ENCODE data around the gene GSTM3.
"Not testable (repeated sequence)": the region's sequence is repeated elsewhere in the genome, so short reads cannot be mapped to it uniquely, and the experiment has no call there.

The GSTM3 gene

DNA sequence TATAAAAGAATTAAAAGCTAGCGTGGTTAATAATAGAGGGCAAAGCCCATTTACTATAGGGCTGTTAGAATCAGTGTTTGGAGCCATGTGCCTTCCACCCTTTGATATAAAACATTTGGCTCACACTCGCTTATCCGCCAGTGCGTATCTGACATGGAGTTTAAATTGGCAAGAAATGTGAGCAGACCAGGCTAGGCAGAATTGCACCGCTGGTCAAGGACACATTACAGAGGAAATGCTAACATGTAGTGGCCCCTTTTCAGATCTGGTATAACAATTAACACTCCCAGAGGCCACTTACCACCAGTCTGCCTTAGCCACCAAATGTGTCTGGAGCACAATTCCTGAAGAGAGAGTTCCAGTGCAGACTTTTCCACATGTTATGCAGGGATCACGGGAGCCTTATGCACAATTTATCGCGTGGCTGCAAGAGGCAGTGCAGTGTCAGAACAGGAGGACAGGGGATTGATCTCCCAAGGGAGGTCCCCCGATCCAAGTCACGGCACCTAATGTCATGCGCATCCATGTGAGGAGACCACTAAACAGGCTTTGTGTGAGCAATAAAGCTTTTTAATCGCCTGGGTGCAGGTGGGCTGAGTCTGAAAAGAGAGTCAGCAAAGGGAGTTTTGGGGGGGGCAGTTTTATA, 14.0 kb downstream of the GSTM3 start:
- no peak for DNase-seq (ENCODE audit: low spot score)

DNA sequence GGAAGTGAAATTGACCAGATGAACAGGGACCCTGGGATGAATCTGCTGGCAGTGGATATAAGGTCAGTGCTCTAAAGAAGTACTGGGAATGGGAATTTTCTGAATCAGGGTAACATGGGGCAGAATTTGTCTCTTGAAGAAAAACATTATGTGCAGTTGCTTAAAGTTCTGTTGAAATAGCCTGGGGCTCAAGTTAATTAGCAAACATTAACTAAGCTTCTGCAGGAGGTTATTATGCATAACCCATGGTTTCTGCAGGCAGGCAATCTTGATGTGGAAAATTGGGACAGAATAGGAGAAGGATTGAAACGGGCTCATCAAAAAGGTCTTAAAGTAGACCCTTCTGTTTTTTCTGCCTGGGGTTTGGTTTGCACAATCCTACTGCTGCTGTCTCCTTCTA, 14.8 kb downstream of the GSTM3 start:
- no peak for DNase-seq (ENCODE audit: low spot score)

DNA sequence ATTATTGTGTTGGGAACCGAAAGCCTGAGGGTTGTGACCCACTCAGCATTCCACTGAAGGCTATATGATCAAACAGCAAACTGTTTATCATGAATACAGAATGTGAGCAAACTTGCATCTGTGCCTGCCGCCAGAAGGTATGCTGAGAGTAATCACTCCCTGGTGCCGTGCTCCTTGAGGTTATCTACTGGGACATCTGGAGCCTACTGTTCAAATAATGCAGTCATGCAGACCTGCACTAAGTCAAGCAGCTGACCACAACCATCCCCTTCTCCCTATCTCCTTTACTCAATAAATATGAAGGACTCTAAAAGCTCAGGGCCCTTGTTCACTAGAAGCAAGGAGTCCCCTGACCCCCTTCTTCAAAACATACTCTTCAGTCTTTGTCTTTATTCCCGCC, 15.3 kb downstream of the GSTM3 start:
- no peak for DNase-seq (ENCODE audit: low spot score)

DNA sequence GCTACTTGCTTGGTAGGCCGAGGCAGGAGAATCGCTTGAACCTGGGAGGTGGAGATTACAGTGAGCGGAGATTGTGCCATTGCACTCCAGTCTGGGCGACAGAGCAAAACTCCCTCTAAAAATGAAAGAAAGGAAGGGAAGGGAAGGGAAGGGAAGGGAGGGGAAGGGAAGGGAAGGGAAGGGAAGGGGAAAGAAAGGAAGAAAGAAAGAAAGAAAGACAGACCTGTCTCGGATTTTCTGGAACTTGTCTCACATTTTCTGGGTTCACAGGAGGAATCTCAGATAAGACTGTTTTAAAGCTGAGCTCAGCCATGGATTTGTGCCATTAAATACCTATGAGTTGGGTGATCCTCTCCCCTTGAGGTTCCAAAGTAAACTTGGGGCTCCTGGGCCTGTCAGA, 15.9 kb downstream of the GSTM3 start:
- no peak for DNase-seq (ENCODE audit: low spot score)

DNA sequence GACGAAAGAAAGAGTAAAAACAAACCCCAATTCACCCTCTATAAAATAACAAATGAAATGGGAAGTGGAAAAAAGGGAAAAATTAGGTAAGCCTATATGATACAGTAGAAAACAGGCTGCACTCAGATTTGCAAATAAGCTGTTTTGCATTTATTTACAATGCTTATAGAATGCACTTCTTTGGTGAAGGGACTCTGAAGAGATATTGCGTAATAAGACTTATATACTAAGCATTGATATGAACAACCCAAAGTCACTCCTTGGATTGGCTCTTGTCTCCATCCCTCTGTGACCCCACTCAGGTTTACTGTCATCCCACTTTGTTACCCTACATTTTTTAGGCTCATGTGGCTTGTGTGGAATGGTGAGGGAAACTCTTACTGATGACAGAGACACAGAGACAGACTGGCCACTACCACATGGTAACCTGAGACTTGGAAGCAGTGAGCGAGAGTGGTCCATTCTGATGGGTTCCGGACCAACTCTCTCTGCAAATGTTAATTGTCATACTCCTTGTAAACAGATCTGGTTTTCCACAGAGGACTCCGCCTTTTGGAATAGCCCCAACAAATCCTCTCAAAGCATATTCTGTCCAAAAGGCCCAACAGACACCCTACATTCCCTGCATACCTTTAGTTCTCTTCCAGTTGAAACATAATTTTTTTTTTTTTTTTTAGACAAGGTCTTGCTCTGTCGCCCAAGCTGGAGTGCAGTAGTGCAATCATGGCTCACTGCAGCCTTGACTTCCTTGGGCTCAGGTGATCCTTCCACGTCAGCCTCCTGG, 17.7 kb downstream of the GSTM3 start:
- DNase-seq (ENCODE audit: low spot score), result no peak

DNA sequence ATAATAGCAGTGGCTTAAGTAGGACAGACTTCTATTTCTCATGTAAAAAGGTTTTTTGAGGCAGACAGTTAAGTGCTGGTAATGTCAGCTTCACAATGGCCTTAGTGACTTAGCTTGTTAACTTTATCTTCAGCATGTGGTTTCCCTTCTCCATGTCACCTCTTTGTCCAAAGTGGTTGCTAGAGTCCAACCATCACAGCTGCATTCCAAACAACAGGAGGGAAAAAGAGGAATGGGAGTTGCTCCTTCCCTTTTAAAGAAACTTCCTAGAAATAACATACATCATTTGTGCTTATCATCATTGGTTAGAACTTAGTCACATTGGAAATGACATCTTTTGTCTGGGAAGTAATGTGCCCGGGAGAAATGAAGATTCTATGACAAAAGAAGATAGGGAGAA, 18.9 kb downstream of the GSTM3 start:
- DNase-seq (ENCODE audit: low spot score), result no peak

DNA sequence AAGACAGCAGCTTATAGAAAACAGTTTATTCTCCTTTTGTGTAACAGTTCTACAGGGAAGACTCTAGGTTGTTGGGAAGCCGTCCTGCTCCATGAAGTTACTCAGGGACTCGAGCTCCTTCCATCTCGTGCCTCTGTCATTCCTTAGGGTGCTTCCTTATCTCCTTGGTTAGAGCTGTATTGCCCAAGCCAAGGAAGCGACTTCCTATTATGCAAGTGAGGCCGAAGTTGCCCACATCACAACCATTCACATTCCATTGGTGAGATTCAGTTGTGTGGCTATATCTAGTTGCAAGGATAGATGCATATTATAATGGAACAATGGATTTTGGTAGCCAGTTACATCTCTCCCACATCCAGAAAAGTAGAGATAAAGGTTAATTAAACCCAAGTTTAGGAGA, 19.8 kb downstream of the GSTM3 start:
- no peak for DNase-seq (ENCODE audit: low spot score)

DNA sequence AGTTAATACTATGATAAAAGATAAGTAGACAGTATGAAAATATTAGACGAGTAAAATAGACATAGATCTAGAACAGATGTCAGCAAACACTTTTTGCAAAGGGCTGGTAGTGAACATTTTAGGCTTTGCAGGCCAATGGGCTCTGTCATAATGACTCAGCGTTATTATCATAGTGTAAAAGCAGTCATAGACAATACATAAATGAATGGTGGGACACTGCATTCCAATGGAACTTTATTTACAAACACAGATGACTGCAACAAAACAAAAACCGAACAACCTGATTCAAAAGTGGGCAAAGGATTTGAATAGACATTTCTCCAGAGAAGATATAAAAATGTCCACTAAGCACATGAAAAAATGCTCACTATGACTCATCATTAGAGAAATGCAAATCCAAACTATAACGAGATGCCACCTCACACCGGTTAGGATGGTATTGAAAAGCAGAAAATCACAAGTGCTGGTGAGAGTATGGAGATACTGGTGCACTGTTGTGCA, 21.5 kb downstream of the GSTM3 start:
- DNase-seq (ENCODE audit: low spot score), result no peak

DNA sequence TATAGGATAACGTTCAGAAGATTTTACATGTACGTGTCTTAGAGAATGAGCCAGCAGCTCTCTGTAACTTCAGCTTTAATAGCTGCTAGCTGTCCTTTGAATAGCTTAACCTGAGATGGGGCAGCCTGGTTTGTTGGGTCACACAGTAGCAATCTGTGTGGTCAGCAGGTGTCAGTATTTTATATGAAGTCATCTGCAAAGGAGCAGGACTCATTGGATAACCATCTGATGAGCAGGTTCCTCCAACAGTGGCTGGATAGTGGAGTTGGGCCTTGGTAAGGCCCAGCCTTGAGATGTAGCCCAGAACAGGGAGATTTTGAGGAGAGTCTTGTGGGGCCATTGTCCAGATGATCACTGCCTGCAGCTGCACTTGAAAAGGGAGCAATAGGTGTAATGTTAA, 22.3 kb downstream of the GSTM3 start:
- no peak for DNase-seq (ENCODE audit: low spot score)

DNA sequence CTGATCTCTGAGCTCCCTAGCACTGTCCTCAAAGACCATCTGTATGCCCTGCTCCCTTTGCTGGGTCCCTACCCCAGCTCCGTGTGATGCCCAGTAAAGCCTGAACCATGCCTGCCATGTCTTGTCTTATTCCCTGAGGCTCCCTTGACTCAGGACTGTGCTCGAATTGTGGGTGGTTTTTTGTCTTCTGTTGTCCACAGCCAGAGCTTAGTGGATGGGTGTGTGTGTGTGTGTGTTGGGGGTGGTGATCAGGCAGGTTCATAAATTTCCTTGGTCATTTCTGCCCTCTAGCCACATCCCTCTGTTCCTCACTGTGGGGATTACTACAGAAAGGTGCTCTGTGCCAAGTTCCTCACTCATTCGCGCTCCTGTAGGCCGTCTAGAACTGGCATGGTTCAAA, 23.1 kb downstream of the GSTM3 start:
- no peak for DNase-seq (ENCODE audit: low spot score)

DNA sequence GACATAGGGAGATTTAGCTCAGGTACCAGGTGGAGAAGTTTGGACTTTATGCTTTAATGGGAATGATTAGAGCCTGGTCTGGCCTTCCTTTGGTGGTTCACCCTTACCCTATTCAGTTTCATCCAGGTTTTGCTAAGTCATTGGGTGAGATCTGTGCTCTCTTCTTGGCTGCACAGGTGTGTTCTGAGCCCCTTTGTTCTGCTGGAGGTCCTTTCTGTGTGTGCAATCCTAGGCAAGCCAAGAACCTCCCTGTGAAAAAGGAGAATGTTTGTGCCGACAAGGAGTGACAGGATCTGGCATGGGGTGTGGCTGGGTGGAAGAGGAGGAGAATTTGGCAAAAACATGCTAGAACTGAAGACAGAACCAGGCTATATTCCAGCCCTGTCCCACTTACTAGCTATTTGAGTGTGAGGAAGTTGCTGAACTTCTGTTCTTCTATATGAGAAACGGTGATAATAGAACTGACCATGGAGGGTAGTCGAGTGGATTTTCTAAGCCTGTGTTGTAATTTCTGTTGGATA, 24.2 kb downstream of the GSTM3 start:
- DNase-seq (ENCODE audit: low spot score), result no peak

DNA sequence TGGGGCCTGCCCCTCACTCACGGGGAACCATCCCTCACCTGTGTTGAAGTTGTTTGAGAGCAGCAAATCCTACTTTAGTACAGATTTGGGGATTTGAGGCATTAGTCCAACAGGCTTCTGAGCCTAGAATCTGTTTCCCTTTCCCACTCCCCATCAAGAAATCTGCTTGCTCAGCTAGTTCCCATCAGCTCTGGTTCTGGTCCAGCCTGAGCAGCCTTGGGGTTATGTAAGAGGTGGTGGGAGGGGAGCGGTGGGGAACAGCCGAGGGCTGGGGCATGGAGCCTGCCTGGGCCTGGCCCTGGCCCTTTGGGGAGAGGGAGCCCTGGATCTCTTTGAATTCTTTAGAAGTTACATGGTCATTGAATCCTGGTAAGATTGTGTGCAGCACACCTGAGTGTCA, 24.7 kb downstream of the GSTM3 start:
- DNase-seq (ENCODE audit: low spot score), result no peak

DNA sequence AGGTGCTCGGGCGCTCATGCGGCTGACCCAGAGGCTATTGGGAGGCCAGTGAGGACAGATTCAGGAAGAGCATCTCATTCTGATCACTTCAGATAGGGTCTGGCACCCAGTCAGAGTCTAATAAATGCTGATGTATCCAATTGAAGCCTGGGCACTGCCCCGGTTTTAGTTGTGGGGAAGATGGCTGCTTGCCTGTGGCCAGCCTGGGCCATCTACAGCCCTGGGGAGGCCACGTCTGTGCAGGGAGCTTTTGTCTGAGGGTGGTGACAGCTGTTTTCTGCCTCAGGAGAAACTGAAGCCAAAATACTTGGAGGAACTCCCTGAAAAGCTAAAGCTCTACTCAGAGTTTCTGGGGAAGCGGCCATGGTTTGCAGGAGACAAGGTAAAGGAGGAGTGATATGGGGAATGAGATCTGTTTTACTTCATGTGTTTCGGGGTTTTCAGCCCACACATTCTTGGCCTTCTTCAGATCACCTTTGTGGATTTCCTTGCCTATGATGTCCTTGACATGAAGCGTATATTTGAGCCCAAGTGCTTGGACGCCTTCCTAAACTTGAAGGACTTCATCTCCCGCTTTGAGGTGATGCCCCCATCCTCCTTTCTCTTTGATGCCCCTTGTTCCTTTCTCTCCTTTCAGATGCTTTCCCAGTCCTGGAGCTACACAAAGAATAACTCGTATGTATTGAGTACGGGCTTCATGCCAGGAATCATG, 26.0 kb downstream of the GSTM3 start:
- DNase-seq (ENCODE audit: low spot score), result no peak

DNA sequence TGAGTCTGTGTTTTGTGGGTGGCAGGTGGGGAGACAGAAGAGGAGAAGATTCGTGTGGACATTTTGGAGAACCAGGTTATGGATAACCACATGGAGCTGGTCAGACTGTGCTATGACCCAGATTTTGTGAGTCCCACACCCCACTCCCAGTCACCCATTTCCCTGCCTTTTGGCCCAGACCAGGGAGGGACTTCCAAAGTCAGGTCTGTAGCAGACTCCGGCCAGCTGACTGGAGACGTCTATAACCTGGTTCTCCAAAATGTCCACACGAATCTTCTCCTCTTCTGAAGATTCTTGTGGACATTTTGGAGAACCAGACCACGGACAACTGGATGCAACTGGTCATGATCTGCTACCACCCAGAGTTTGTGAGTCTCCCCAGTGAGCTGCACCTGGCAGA, 27.2 kb downstream of the GSTM3 start:
- no peak for DNase-seq (ENCODE audit: low spot score)

DNA sequence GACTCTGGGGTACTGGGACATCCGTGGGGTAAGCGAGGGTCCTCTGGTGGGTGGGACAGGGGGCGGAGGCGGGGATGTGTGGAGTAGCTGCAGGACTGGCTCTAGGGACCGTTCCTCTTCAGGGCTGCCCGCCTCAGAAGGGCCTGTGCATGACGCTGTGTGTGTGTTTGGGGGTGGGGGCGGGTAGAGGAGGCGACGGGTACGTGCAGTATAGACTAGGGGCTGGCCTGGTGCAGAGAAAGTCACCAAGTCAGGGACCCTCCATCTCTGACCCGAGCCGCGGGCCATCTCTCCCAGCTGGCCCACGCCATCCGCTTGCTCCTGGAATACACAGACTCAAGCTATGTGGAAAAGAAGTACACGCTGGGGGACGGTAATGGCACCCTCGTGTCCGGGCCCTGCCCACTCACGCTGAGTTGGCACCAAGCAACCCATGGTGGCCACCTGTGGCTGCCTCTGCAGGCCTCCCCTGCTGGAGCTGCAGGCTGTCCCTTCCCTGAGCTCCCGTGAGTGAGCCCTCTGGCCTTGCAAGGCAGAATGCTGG, 28.4 kb downstream of the GSTM3 start:
- no peak for DNase-seq (ENCODE audit: low spot score)

DNA sequence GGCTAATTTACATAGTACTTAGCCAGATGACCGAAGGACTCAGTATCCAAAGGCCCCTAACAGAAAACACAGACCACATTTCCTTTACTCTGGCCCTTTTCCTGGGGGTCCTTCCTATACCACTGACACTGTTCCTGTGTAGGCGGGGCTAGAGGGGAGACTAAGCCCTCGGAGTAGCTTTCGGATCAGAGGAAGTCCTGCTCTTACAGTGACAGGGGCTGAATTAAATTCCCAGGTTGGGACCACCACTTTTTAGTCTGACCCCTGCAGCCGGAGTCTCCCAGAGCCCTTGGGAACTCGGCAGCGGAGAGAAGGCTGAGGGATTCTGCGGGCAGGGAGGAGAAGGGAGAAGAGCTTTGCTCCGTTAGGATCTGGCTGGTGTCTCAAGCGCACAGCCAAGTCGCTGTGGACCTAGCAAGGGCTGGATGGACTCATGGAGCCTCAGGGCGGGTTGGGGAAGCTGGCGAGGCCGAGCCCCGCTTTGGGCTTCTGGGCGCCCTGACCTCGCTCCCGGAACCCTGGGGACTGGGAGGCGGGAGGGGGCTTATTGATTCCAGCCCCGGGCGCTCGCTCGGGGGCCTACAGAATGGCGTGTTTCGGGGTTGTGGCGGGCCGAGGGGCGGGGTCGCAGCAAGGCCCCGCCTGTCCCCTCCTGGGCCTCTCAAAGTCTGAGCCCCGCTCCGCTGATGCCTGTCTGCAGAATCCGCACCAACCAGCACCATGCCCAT, 29.1 kb downstream of the GSTM3 start, which contains the start of gene GSTM5:
GSTM5 (plus strand) TSS at position 659 of the 728 bp plus-strand sequence; CDS start at position 721, 62 bp downstream.
- not testable (repeated sequence) for DNase-seq (ENCODE audit: low spot score)

DNA sequence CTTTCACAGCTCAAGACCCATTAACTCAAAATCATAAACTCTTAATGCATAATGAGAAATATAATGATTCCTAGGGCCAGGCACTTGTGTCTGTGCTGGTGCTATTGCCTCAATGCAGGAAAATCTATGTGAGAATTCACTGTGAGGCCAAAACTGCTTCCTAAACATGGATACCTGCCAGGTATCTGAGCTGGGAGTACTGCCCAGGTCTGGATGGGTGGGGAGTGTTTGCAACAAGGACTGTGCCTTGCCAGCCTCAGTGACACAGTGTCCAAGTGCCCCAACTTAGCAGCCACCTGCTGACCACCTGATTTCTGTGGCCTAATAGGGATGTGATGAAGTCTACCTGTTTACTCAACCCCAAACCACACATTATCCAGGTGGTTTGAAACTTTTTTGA, 31.0 kb downstream of the GSTM3 start:
- DNase-seq (ENCODE audit: low spot score), result not testable (repeated sequence)

DNA sequence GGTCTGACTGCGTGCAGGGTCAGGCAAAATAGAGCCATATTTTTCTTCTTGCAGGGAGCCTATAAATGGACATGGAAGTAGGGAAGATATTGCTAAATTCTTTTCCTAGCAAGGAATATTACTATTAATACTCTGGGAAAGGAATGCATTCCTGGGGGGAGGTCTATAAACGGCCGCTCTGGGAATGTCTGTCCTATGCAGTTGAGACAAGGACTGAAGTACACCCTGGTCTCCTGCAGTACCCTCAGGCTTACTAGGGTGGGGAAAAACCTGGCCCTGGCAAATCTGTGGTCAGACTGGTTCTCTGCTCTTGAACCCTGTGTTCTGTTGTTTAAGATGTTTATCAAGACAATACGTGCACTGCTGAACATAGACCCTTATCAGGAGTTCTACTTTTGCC, 31.9 kb downstream of the GSTM3 start:
- not testable (repeated sequence) for DNase-seq (ENCODE audit: low spot score)

DNA sequence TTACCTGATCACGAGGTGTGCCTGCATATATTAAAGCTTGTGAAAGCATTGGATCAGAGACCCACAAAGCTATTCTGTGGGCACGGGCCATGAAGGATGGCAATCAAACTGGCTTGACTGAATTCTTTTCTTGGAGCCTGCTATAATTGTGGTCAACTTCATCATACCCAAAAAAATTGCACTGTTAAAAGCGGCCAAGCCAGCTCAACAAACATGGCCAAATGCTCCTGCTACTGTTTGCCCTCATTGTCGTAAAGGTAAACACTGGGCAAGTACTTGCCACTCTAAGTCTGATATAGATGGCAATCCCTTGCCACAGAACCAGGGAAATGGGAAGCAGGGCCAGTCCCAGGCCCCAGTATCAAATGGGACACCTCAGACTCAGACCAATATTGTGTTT, 35.4 kb downstream of the GSTM3 start:
- DNase-seq (ENCODE audit: low spot score), result no peak

DNA sequence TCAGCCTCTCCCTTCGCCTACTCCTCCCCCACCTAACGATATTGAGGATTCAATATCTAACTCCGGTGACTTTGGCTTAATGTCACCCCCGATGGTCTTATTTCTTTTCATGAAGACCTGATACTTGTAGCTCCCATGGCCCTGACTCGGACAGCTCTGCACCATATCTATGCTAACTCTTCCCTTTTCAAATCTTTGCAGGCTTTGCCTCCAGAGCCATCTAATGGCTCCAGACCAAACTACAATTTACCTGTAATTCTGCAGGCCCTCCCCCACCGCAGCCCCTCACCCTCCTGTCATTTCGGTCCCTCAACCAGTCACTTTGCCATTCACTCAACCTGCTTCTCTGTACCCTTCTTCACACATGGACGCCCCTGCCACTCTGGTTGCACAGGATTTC, 36.7 kb downstream of the GSTM3 start:
- no peak for DNase-seq (ENCODE audit: low spot score)

DNA sequence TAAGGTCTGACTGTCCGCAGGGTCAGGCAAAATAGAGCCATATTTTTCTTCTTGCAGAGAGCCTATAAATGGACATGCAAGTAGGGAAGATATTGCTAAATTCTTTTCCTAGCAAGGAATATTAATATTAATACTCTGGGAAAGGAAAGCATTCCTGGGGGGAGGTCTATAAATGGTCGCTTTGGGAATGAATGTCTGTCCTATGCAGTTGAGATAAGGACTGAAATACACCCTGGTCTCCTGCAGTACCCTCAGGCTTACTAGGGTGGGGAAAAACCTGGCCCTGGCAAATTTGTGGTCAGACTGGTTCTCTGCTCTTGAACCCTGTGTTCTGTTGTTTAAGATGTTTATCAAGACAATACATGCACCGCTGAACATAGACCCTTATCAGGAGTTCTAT, 37.9 kb downstream of the GSTM3 start:
- not testable (repeated sequence) for DNase-seq (ENCODE audit: low spot score)

DNA sequence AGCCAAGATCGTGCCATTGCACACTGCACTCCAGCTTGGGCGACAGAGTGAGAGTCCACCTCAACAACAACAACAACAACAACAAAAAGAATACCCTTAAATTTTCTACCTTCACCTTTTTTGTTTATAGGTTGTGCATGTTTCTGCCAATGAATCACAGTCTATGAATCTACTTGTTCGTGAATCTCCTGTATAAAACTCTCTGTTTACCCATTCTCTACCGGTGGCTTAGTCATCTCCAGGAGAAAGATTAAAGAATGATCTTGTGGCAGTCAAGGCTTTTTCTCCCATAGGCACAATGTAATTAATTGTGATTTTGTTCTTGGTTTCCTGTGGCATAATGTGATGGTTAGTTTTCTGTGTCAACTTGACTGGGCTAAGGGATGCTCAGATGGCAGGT, 43.0 kb downstream of the GSTM3 start:
- DNase-seq (ENCODE audit: low spot score), result not testable (repeated sequence)

Data from COLO829 (cell line).